ENCODE results near the gene CSRNP2. TPM values are rescaled to one million over a fixed set of nuclear protein-coding genes. Genes with fewer than 3 reads are reported as not detected.

Gene CSRNP2
- total and polyA plus RNA-seq, 12 donors = 7.7 to 25.3 (median 15.8) TPM

GRCh38 chr12:51070004-51070403 is 13.4 kb downstream of the CSRNP2 start:
- Histone ChIP-seq H3K27ac (no peak overlapping the region), H3K36me3 (peaks cover 0 to 98% (median 58%) of the 10 kb centered on the region in 9 donors), H3K27me3 (no peaks in the 10 kb centered on the region), H3K4me3 (no peak overlapping the region), H3K9me3 (no peaks in the 10 kb centered on the region), H3K4me1 (peaks cover 0 to 6% (median 0%) of the 10 kb centered on the region in 9 donors)
- 85 to 88% methylated on average over 3 of the region's 3 CpGs for WGBS, 2 donors
- no peak for TF ChIP-seq CTCF (IDR thresholded peaks at IDR 0.05)
- intact Hi-C loops (cut with DNase I) = no loop called here
- no peak for DNase-seq
- peak in 2 of 8 donors; percentile 25 to 55 for ATAC-seq

DNA sequence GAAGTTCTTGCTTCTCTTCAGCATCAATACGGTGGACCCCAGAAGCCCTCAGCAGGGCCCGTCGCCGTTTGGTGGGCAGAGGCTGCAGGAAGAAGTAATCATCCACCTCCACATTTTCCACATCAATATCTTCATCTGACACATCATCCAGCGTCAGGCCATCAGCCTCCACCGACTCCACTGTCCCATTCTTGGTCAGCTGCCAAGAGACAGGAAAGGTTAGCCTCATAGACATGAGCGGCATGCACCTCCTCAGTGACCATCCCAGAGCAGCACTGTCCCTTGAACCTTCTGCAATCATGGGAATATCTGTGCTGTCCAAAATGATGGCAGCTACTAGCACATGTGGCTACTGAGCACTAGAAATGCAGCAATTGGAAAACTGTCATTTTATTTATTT is 15.6 kb downstream of the CSRNP2 start:
- WGBS, 2 donors = 65 to 66% methylated on average over 7 of the region's 7 CpGs
- no peaks in the 10 kb centered on the region for H3K9me3 ChIP-seq

DNA sequence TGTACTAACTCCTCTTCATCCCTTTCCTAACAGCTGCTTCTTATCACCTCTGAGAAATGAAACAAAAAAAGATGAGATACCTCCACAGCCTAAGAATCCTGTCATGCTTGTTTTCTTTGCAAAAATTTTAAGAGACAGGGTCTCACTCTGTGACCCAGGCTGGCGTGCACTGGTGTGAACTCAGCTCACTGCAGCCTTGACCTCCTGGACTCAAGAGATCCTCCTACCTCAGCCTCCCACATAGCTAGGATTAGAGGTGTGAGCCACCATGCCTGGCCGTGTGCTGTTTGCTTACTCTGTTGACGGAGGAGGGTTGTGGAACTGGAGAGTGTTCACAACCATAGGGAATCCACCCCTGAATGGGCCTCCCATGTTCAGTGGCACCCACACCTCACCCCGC is 16.2 kb downstream of the CSRNP2 start:
- intact Hi-C loops (cut with DNase I) = no loop called here
- H3K27me3 ChIP-seq = no peaks in the 10 kb centered on the region
- TF ChIP-seq CTCF (IDR thresholded peaks at IDR 0.05) = no peak
- ATAC-seq (no peak), DNase-seq (no peak)
- 90 to 91% methylated on average over 4 of the region's 4 CpGs for WGBS, 2 donors
- H3K4me1 ChIP-seq = no peaks in the 10 kb centered on the region
- H3K36me3 ChIP-seq = peaks cover 0 to 100% (median 61%) of the 10 kb centered on the region in 9 donors
- no peak overlapping the region for H3K27ac ChIP-seq
- no peak overlapping the region for H3K4me3 ChIP-seq
- H3K9me3 ChIP-seq = no peaks in the 10 kb centered on the region

More for the DNA sequence above, 15.6 kb downstream of the CSRNP2 start:
- intact Hi-C loops (cut with DNase I) = no loop called here
- no peaks in the 10 kb centered on the region for H3K27me3 ChIP-seq
- no peaks in the 10 kb centered on the region for H3K4me1 ChIP-seq
- H3K4me3 ChIP-seq = no peak overlapping the region
- H3K36me3 ChIP-seq = peaks cover 0 to 100% (median 64%) of the 10 kb centered on the region in 9 donors
- ATAC-seq = no peak
- no peak for TF ChIP-seq CTCF (IDR thresholded peaks at IDR 0.05)
- DNase-seq = no peak
- no peak overlapping the region for H3K27ac ChIP-seq

- intact Hi-C loops (cut with DNase I) = no loop called here
- no peak for DNase-seq
- no peaks in the 10 kb centered on the region for H3K4me1 ChIP-seq
- no peak for TF ChIP-seq CTCF (IDR thresholded peaks at IDR 0.05)
- H3K27me3 ChIP-seq = no peaks in the 10 kb centered on the region
- no peaks in the 10 kb centered on the region for H3K9me3 ChIP-seq
- H3K36me3 ChIP-seq = peaks cover 0 to 100% (median 44%) of the 10 kb centered on the region in 9 donors
- H3K27ac ChIP-seq = no peak overlapping the region
- no peak for ATAC-seq
- 94% methylated on average over 5 of the region's 5 CpGs for WGBS, 2 donors
- H3K4me3 ChIP-seq = no peak overlapping the region
Measured at GRCh38 chr12:51065530-51065929, 17.9 kb downstream of the CSRNP2 start.

All from heart right ventricle (tissue), 16 donors.